DMS53 treated with DMSO at 0.1 percent for 48 hours (cell line): ENCODE data around the gene CMPK1.

Experiments
- DNase-seq: peaks from one replicate; lab custom pipeline; 2025; ENCODE audit not compliant: unreplicated experiment; lab: John Stamatoyannopoulos, UW

The CMPK1 gene

GRCh38 chr1:47418681-47419325 is 85.2 kb downstream of the CMPK1 start:
- DNase-seq = no peak

GRCh38 chr1:47420547-47420946 is 87.0 kb downstream of the CMPK1 start:
- no peak for DNase-seq

DNA sequence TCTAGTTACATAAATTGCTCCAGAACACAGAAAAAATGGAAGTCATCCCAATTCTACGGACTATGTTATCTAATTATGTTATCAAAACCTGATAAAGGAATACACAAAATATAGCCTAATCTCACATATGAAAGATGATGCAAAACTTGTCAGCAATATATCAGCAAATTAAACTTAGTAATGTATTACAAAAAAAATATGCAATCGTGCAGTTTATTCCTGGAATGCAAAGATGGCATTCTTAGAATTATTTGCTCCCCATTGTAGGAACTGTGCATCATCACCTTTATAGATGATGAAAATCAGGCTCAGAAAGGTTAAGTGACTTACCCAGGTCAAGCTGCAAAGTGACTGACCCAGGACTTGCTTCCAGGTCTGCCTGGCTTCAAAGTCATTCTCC is 90.3 kb downstream of the CMPK1 start:
- no peak for DNase-seq

- peak; percentile 48 for DNase-seq
Measured at GRCh38 chr1:47424336-47424982, 90.9 kb downstream of the CMPK1 start.
